ENCODE measurements around the gene SLC22A3. TPM values are rescaled to one million over a fixed set of nuclear protein-coding genes. Genes with fewer than 3 reads are reported as not detected.

SLC22A3 gene
- polyA plus RNA-seq, 2 of the 4 experiments (the other 2 are of a cell fraction) = 44.9 to 57.4 TPM

GRCh38 chr6:160309718-160310117 is 38.5 kb upstream of the SLC22A3 start:
- ChIA-PET POLR2A (no interaction called here), CTCF (no interaction called here)
- H3K9me3 ChIP-seq = peaks cover 26% of the 10 kb centered on the region
- H3K4me2 ChIP-seq = no peak overlapping the region
- ATAC-seq = no peak
- no peaks in the 10 kb centered on the region for H3K4me1 ChIP-seq
- DNase-seq (ENCODE audit: low read depth in 1 of 2, low spot score in 1 of 2) = no peak
- H3K27ac ChIP-seq = no peak overlapping the region
- H3K4me3 ChIP-seq = no peak overlapping the region
- FAIRE-seq = no peak
- no peak for TF ChIP-seq EP300 (IDR thresholded peaks at IDR 0.05)

- Histone ChIP-seq H3K4me2 (no peak overlapping the region), H3K4me3 (no peak overlapping the region), H3K9me3 (peaks cover 26% of the 10 kb centered on the region), H3K27ac (no peak overlapping the region), H3K4me1 (no peaks in the 10 kb centered on the region)
- FAIRE-seq (no peak), ATAC-seq (no peak), DNase-seq (ENCODE audit: low read depth in 1 of 2, low spot score in 1 of 2) (no peak)
- POLR2A ChIA-PET = interaction anchor here (0.7 kb wide), 1 partner anchor 77 kb away, joined by 4 read pairs; no protein-coding TSS in a partner anchor
- CTCF ChIA-PET = no interaction called here
- 55% methylated on average over 2 of the region's 2 CpGs for WGBS (ENCODE audit: missing lambda C conversion rate)
- TF ChIP-seq SREBF2 (IDR thresholded peaks at IDR 0.05) (no peak), PHF8 (IDR thresholded peaks at IDR 0.05; ENCODE audit: borderline replicate concordance, low read depth) (no peak), GATA3 (IDR thresholded peaks at IDR 0.05; ENCODE audit: borderline replicate concordance) (no peak), PBX3 (IDR thresholded peaks at IDR 0.05) (no peak), HES2 (IDR thresholded peaks at IDR 0.05) (no peak), NFE2L2 (conservative IDR thresholded peaks at IDR 0.05; ENCODE audit: low read length) (no peak), POLR2AphosphoS2 (conservative IDR thresholded peaks at IDR 0.05; ENCODE audit: low read length) (no peak), RFX5 (IDR thresholded peaks at IDR 0.05) (no peak), HDAC2 (IDR thresholded peaks at IDR 0.05) (no peak), FOXS1 (CRISPR knock-in tag; IDR thresholded peaks at IDR 0.05) (no peak), KDM1A (IDR thresholded peaks at IDR 0.05; ENCODE audit: low read depth) (no peak), EHMT2 (IDR thresholded peaks at IDR 0.05; ENCODE audit: low read depth) (no peak), BCL3 (IDR thresholded peaks at IDR 0.05) (no peak), BHLHE40 (IDR thresholded peaks at IDR 0.05; ENCODE audit: low read depth, low read length) (no peak), HEYL (CRISPR knock-in tag; IDR thresholded peaks at IDR 0.05) (no peak)
Measured at GRCh38 chr6:160312900-160313299, 35.3 kb upstream of the SLC22A3 start.

GRCh38 chr6:160315310-160315709 is 32.9 kb upstream of the SLC22A3 start:
- ATAC-seq (no peak), FAIRE-seq (no peak), DNase-seq (ENCODE audit: low read depth in 1 of 2, low spot score in 1 of 2) (no peak)

GRCh38 chr6:160316261-160316660 is 31.9 kb upstream of the SLC22A3 start:
- H3K4me3 ChIP-seq = no peak overlapping the region
- CTCF ChIA-PET = no interaction called here
- POLR2A ChIA-PET = no interaction called here
- no peak overlapping the region for H3K27ac ChIP-seq
- no peak overlapping the region for H3K4me2 ChIP-seq
- H3K4me1 ChIP-seq = no peaks in the 10 kb centered on the region
- no peak for FAIRE-seq
- ATAC-seq = no peak
- DNase-seq (ENCODE audit: low read depth in 1 of 2, low spot score in 1 of 2) = no peak
- TF ChIP-seq ZSCAN20 (CRISPR knock-in tag; IDR thresholded peaks at IDR 0.05) (no peak), KDM1A (IDR thresholded peaks at IDR 0.05; ENCODE audit: low read depth) (no peak), CBX8 (IDR thresholded peaks at IDR 0.05) (no peak), SMC3 (IDR thresholded peaks at IDR 0.05) (no peak), ELK1 (IDR thresholded peaks at IDR 0.05; ENCODE audit: low read depth, low read length) (no peak)
- peaks cover 19% of the 10 kb centered on the region for H3K9me3 ChIP-seq

More at GRCh38 chr6:160315310-160315709, 32.9 kb upstream of the SLC22A3 start:
- no peaks in the 10 kb centered on the region for H3K4me1 ChIP-seq
- peaks cover 21% of the 10 kb centered on the region for H3K9me3 ChIP-seq
- no peak for TF ChIP-seq FOSB (CRISPR knock-in tag; IDR thresholded peaks at IDR 0.05)
- TF ChIP-seq PBX3 (IDR thresholded peaks at IDR 0.05) = no peak
- TF ChIP-seq EP300 (IDR thresholded peaks at IDR 0.05) = no peak
- no peak for TF ChIP-seq RARB (CRISPR knock-in tag; IDR thresholded peaks at IDR 0.05)
- WGBS (ENCODE audit: missing lambda C conversion rate) = 83% methylated on average over 1 of the region's 1 CpG
- ChIA-PET POLR2A (no interaction called here), CTCF (no interaction called here)
- no peak overlapping the region for H3K27ac ChIP-seq
- H3K4me3 ChIP-seq = no peak overlapping the region
- H3K4me2 ChIP-seq = no peak overlapping the region
